ENCODE results near the gene DUS2. TPM values are rescaled to one million over a fixed set of nuclear protein-coding genes. Genes with fewer than 3 reads are reported as not detected.
"Not testable (repeated sequence)": the region's sequence is repeated elsewhere in the genome, so short reads cannot be mapped to it uniquely, and the experiment has no call there.

The DUS2 gene
- total RNA-seq, 1 experiment from 2014 or later = 27.3 TPM

GRCh38 chr16:68114939-68115338 is 91.9 kb downstream of the DUS2 start:
- H3K4me3 ChIP-seq (replicated peaks in 1 of 2; ENCODE audit: low read depth in 1 of 2, low read length in 2 of 2); H3K9me2 ChIP-seq (ENCODE audit: insufficient read depth); ATAC-seq; H2AFZ ChIP-seq (ENCODE audit: low read depth, low read length, poor library complexity, severe bottlenecking); intact Hi-C loops (cut with micrococcal nuclease); BruUV-seq (replicated peaks); RAD21 ChIA-PET (ENCODE audit: low non-redundant PET in 1 of 2, low total read pairs in 2 of 2, uncharacterized antibody in 2 of 2, unreplicated experiment in 2 of 2); H3K4me2 ChIP-seq (ENCODE audit: low read length); H4K20me1 ChIP-seq (ENCODE audit: insufficient read depth); H3K27me3 ChIP-seq (ENCODE audit: insufficient read depth, low read length); H3K9me3 ChIP-seq (ENCODE audit: control insufficient read depth in 1 of 2, insufficient read depth in 1 of 2, low read depth in 1 of 2, low read length in 2 of 2); H3K9ac ChIP-seq (ENCODE audit: low read length); H3K27ac ChIP-seq (ENCODE audit: low read depth, low read length); POLR2A ChIA-PET; H3K4me1 ChIP-seq (ENCODE audit: control insufficient read depth in 1 of 2, insufficient read depth in 2 of 2, low read length in 2 of 2); DNase-seq (ENCODE audit: low read depth, low spot score); H3K36me3 ChIP-seq (ENCODE audit: control insufficient read depth in 1 of 2, insufficient read depth in 2 of 2, low read length in 2 of 2): not testable (repeated sequence)
- CTCF ChIA-PET = interaction anchor here (1.0 kb wide), 1 partner anchor 21 kb away, joined by 3 read pairs; no protein-coding TSS in a partner anchor
- peaks cover 87% of the 10 kb centered on the region for H3K79me2 ChIP-seq (ENCODE audit: insufficient read depth, low read length)

GRCh38 chr16:68115851-68116250 is 92.8 kb downstream of the DUS2 start:
- no peak overlapping the region for H3K27ac ChIP-seq (ENCODE audit: low read depth, low read length)
- BruUV-seq (replicated peaks) = no TSS peak
- H3K9ac ChIP-seq (ENCODE audit: low read length) = no peak overlapping the region
- H3K4me2 ChIP-seq (ENCODE audit: low read length) = no peak overlapping the region
- H2AFZ ChIP-seq (ENCODE audit: low read depth, low read length, poor library complexity, severe bottlenecking) = no peak overlapping the region
- H3K27me3 ChIP-seq (ENCODE audit: insufficient read depth, low read length) = no peaks in the 10 kb centered on the region
- H3K9me2 ChIP-seq (ENCODE audit: insufficient read depth) = no peaks in the 10 kb centered on the region
- no peaks in the 10 kb centered on the region for H4K20me1 ChIP-seq (ENCODE audit: insufficient read depth)
- no peaks in the 10 kb centered on the region for H3K4me1 ChIP-seq (ENCODE audit: control insufficient read depth in 1 of 2, insufficient read depth in 2 of 2, low read length in 2 of 2)
- intact Hi-C loops (cut with micrococcal nuclease) = no loop called here
- H3K36me3 ChIP-seq (ENCODE audit: control insufficient read depth in 1 of 2, insufficient read depth in 2 of 2, low read length in 2 of 2) = no peaks in the 10 kb centered on the region
- ATAC-seq (no peak), DNase-seq (ENCODE audit: low read depth, low spot score) (no peak)
- ChIA-PET CTCF (no interaction called here), RAD21 (ENCODE audit: low non-redundant PET in 1 of 2, low total read pairs in 2 of 2, uncharacterized antibody in 2 of 2, unreplicated experiment in 2 of 2) (no interaction called here), POLR2A (no interaction called here)
- H3K4me3 ChIP-seq (replicated peaks in 1 of 2; ENCODE audit: low read depth in 1 of 2, low read length in 2 of 2) = no peak overlapping the region
- H3K79me2 ChIP-seq (ENCODE audit: insufficient read depth, low read length) = peaks cover 90% of the 10 kb centered on the region
- H3K9me3 ChIP-seq (ENCODE audit: control insufficient read depth in 1 of 2, insufficient read depth in 1 of 2, low read depth in 1 of 2, low read length in 2 of 2) = peaks cover 0 to 3% of the 10 kb centered on the region in 2 experiments; a peak in 1 of 4 replicates
- TF ChIP-seq ZNF274 (IDR thresholded peaks at IDR 0.05; ENCODE audit: low read depth, low read length) (no peak), EGR1 (IDR thresholded peaks at IDR 0.05; ENCODE audit: low read depth) (no peak), FOSL1 (IDR thresholded peaks at IDR 0.05; ENCODE audit: low read depth) (no peak), EZH2 (IDR thresholded peaks at IDR 0.05) (no peak), REST (IDR thresholded peaks at IDR 0.05; ENCODE audit: low read depth) (no peak), EZH2phosphoT487 (IDR thresholded peaks at IDR 0.05; ENCODE audit: borderline replicate concordance) (no peak), CEBPB (IDR thresholded peaks at IDR 0.05; ENCODE audit: low read depth) (no peak), JUND (IDR thresholded peaks at IDR 0.05) (no peak), TCF7L2 (IDR thresholded peaks at IDR 0.05; ENCODE audit: borderline replicate concordance, extremely low read depth, insufficient read depth, insufficient read length) (no peak), MAX (IDR thresholded peaks at IDR 0.05) (no peak), ELF1 (IDR thresholded peaks at IDR 0.05; ENCODE audit: borderline replicate concordance, low read depth) (no peak), POLR2A (IDR thresholded peaks at IDR 0.05; ENCODE audit: borderline replicate concordance, extremely low read depth, insufficient read depth, insufficient read length) (no peak), ZBTB33 (IDR thresholded peaks at IDR 0.05; ENCODE audit: extremely low read depth, insufficient replicate concordance, low read length) (no peak), ATF3 (IDR thresholded peaks at IDR 0.05) (no peak), SRF (IDR thresholded peaks at IDR 0.05; ENCODE audit: low read depth) (no peak), SIN3A (IDR thresholded peaks at IDR 0.05; ENCODE audit: low read depth) (no peak), POLR2AphosphoS5 (IDR thresholded peaks at IDR 0.05; ENCODE audit: low read depth, low read length) (no peak), SP1 (IDR thresholded peaks at IDR 0.05; ENCODE audit: low read depth) (no peak)

Measured in HCT116 (cell line).